ENCODE measurements around the gene CPED1. TPM values are rescaled to one million over a fixed set of nuclear protein-coding genes. Genes with fewer than 3 reads are reported as not detected.
"Not testable (repeated sequence)": the region's sequence is repeated elsewhere in the genome, so short reads cannot be mapped to it uniquely, and the experiment has no call there.

Gene CPED1
- total RNA-seq, 1 experiment from 2014 or later = 33.6 TPM

DNA sequence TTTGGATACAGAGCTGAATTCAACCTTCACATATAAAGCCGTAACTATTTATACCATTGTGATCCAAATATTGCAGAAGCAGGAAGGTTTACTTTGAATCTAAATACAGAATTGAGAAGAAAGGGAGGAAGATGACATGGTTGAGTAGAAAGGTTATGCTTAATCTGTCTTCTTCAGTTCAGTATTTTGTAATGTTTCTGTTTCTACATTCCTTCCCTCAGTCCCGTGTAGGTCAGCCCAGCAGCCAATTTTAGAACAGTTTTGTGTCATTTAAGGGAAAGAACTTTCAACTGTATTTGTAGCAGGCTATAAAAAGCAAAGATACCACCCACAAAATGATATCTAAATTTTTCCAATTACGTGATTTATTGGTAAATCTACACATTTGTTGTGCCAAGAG is 97.4 kb downstream of the CPED1 start:
- no peak for DNase-seq (ENCODE audit: low read depth)

GRCh38 chr7:121088870-121089269 is 100.4 kb downstream of the CPED1 start:
- DNase-seq (ENCODE audit: low read depth) = no peak

GRCh38 chr7:121094829-121095228 is 106.3 kb downstream of the CPED1 start:
- no peak for DNase-seq (ENCODE audit: low read depth)

GRCh38 chr7:121097577-121097976 is 109.1 kb downstream of the CPED1 start:
- no peak for DNase-seq (ENCODE audit: low read depth)

- DNase-seq (ENCODE audit: low read depth) = no peak
Observed at GRCh38 chr7:121099572-121099971, 111.1 kb downstream of the CPED1 start.

GRCh38 chr7:121101083-121101482 is 112.6 kb downstream of the CPED1 start:
- DNase-seq (ENCODE audit: low read depth) = no peak

- DNase-seq (ENCODE audit: low read depth) = no peak
Observed at GRCh38 chr7:121101621-121102020, 113.1 kb downstream of the CPED1 start.

GRCh38 chr7:121102619-121103018 is 114.1 kb downstream of the CPED1 start:
- no peak for DNase-seq (ENCODE audit: low read depth)

- no peak for DNase-seq (ENCODE audit: low read depth)
Observed at GRCh38 chr7:121103086-121103485, 114.6 kb downstream of the CPED1 start.

DNA sequence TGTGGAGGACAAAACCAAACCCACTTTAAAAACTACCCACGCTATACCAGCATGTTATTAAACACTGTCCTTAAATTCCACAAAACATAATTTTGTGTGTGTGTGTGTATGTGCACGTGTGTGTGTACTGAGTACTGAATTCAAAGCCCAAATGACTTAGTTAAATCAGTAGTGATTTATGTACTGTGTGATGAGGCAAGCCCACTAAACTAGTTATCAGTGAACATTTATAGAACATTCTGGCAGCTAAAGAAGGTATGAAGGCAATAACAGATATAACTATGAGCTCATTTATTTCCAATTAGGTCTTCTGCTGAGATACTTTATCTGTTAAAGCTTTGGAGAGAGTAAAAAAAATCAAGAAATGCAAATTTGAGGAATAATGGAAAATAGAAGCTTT is 115.1 kb downstream of the CPED1 start:
- no peak for DNase-seq (ENCODE audit: low read depth)

DNA sequence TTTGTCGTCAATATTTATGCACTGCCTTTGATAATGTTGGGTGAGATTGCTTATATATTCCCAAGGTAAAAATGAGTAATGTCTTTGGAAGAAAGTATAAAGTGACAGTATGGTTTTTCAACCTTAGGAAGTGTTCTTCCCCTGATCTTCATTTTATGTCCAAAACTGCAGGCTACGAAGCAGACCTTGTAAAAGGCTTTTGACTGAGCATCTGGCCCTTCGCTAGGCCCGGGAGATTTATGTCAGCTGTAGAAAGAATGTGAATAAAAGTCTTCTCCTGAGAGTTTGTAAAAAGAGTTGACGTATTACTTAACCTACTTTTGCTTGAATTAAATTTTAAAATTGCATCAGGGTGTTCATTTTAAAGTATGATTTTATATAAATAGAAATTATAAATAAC is 116.8 kb downstream of the CPED1 start:
- no peak for DNase-seq (ENCODE audit: low read depth)

GRCh38 chr7:121107923-121108498 is 119.5 kb downstream of the CPED1 start:
- peak; percentile 73 for DNase-seq (ENCODE audit: low read depth)

- DNase-seq (ENCODE audit: low read depth) = no peak
Observed at GRCh38 chr7:121109145-121109544, 120.6 kb downstream of the CPED1 start.

GRCh38 chr7:121113288-121113687 is 124.8 kb downstream of the CPED1 start:
- DNase-seq (ENCODE audit: low read depth) = no peak

DNA sequence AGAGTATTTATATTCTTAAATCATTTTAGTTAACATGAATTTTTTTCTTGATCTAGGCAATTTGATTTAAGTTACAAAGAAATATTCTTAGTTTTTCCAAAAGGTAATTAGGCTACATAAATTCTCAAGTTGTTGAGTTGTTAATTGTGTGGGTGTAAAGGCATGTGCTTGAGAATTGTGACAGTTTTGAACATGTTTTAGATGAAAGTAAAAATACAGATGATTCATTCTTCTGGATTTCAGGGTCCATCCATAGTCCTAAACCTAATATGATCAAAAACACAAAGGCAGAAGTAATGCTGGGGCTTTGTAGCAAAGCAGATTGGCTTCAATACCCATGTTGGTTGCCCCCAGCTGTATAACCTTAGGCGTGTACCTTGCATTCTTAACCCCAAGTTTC is 127.9 kb downstream of the CPED1 start:
- no peak for DNase-seq (ENCODE audit: low read depth)

DNA sequence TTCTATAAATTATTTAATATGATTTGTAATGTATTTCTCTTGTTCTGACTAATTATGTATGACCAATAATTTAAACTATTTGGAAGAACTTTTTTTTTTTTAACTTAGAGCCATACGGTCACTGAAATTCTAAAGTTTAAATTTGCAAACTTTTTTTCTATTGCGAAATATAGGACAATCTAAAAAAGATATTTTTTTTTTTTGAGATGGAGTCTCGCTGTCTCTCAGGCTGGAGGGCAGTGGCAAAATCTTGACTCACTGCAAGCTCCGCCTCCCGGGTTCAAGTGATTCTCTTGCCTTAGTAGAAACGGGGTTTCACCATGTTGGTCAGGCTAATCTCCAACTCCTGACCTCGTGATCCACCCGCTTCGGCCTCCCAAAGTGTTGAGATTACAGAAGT is 130.5 kb downstream of the CPED1 start:
- no peak for DNase-seq (ENCODE audit: low read depth)

GRCh38 chr7:121123032-121123431 is 134.5 kb downstream of the CPED1 start:
- no peak for DNase-seq (ENCODE audit: low read depth)

DNA sequence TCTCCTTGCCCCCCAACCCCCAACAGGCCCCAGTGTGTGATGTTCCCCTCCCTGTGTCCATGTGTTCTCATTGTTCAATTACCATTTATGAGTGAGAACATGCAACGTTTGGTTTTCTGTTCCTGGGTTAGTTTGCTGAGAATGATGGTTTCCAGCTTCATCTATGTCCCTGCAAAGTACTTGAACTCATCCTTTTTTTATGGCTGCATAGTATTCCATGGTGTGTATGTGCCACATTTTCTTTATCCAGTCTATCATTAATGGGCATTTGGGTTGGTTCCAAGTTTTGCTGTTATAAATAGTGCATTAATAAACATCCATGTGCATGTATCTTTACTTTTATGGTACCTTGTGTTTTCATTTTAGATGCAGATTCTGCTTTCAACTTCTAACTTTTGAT is 136.9 kb downstream of the CPED1 start:
- not testable (repeated sequence) for DNase-seq (ENCODE audit: low read depth)

GRCh38 chr7:121126201-121126600 is 137.7 kb downstream of the CPED1 start:
- no peak for DNase-seq (ENCODE audit: low read depth)

DNA sequence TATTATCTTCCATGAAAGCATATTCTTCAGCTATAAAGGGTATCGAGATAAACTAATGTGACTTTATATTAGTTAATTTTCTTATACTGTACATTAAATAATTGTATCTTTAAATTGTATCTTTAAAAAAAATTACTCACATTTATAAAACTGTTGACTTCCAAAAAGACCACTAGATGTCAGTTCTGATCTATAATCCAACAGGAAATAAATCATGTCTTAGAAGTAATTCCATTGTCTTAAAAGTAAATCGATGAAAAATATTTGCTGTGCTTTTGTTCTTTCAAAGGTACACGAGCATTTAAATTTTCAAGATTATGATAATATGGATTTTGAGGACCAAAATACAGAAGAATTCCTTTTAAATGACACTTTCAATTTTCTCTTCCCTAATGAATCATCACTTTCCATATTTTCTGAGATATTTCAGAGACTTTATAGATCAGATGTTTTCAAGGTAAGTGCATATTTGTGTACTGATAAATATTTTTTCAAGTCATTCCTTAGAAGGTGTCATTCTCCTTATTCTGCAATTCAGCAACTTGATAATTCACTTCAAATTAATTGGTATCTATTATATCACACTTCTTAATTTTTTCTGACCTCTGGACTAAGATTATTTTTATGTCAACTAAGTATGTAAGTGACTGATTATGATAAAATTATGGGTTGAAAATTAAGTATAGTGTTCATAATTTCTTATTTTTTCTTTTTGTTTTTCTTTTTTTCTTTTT is 138.5 kb downstream of the CPED1 start:
- peak; percentile 33 for DNase-seq (ENCODE audit: low read depth)

DNA sequence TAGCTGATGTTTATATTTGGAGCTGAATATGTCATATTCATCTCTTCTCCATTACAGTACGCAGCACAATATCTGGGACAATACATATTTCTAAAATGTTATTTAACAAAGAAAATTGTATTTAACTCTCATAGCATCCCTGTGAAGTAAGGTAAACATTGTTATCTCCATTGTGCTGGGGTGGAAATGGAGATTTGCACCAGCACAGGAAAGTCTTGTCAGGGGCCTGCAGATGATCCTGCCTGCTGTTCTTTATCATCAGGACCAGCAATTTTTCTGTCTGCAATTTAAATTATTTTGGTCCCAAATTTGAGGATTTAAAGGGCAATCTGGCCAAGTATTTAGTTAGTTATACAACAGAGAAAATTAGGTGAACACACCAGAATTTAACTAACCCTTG is 144.4 kb downstream of the CPED1 start:
- DNase-seq (ENCODE audit: low read depth) = no peak

- DNase-seq (ENCODE audit: low read depth) = no peak
Observed at GRCh38 chr7:121133444-121133843, 144.9 kb downstream of the CPED1 start.

DNA sequence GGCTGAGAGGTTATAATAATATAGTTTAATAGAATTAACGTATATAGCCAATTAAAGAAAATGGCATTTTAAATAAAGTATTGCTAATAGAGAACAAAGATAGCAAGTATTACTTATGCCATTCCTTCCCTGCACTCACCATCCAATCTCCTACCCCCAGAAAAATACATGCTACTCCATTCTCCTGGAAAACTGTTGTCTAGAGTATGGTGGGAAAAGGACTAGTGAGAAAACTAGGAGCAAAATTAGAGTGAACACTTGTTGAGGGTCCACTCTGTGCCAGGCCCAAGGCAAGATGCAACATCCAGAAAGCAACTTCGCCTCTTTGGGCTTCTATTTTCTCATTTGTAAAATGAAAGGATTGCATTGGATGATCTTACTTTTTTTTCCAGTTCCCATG is 149.1 kb downstream of the CPED1 start:
- no peak for DNase-seq (ENCODE audit: low read depth)
